PC-3 (cell line): Measurements from ENCODE around the gene EFTUD2. TPM values are rescaled to one million over a fixed set of nuclear protein-coding genes. Genes with fewer than 3 reads are reported as not detected.

ENCODE experiments used
- ATAC-seq: fragments of 200-7000 bp; cut with Tn5 transposase; 2 replicates; pipeline ENCODE4 v1.9.1; 2020; ENCODE audit warnings: mild to moderate bottlenecking, moderate library complexity
- BruUV-seq: library from RNA; stranded (reverse); fragments of 400-500 nt; replicated peaks from 2 replicates; lab custom pipeline; 2021; lab: Mats Ljungman, UMichigan
- CTCF ChIA-PET: fragments of 300-600 bp; sonication (Branson Sonifier 250); formaldehyde crosslinking; loops from one replicate; lab custom pipeline; 2022; ENCODE audit warnings: antibody characterized with exemption; lab: Charles Lee
- POLR2A ChIA-PET: fragments of 300-600 bp; sonication (Branson Sonifier 250); formaldehyde crosslinking; loops from one replicate; lab custom pipeline; 2022; ENCODE audit warnings: antibody characterized with exemption; ENCODE audit not compliant: unreplicated experiment; lab: Charles Lee
- DNase-seq: peaks from one replicate; pipeline ENCODE4 v3.0.0-alpha.2; 2015
- H2AFZ ChIP-seq: fragments of 300-600 bp; sonication (generic); 2 replicates; pipeline ENCODE4 v1.6.0; 2016; ENCODE audit warnings: antibody characterized with exemption, low read length
- H3F3A ChIP-seq: fragments of 300-600 bp; sonication (generic); one replicate; pipeline ENCODE4 v1.6.0; 2017; ENCODE audit warnings: antibody characterized with exemption, low read length, control low read depth, mild to moderate bottlenecking; ENCODE audit not compliant: unreplicated experiment
- H3K27ac ChIP-seq: fragments of 300-600 bp; sonication (generic); 2 replicates; pipeline ENCODE4 v1.5.1; 2016; ENCODE audit warnings: mild to moderate bottlenecking, low read length
- H3K27me3 ChIP-seq: fragments of 300-600 bp; sonication (generic); 2 replicates; pipeline ENCODE4 v1.6.1; 2016; ENCODE audit warnings: low read length, mixed read lengths
- H3K36me3 ChIP-seq: fragments of 300-600 bp; sonication (generic); 2 replicates; pipeline ENCODE4 v1.6.1; 2016; ENCODE audit warnings: low read depth, mixed run types, low read length, mixed read lengths
- H3K4me1 ChIP-seq: fragments of 300-600 bp; sonication (generic); 2 replicates; pipeline ENCODE4 v1.5.1; 2016; ENCODE audit warnings: low read length; ENCODE audit not compliant: insufficient read depth
- H3K4me2 ChIP-seq: fragments of 300-600 bp; sonication (generic); 2 replicates; pipeline ENCODE4 v1.6.0; 2016; ENCODE audit warnings: low read length
- H3K4me3 ChIP-seq: fragments of 300-600 bp; sonication (generic); 2 replicates; pipeline ENCODE4 v1.5.1; 2016; ENCODE audit warnings: mild to moderate bottlenecking, low read length, mixed read lengths
- H3K79me2 ChIP-seq: fragments of 300-600 bp; sonication (generic); 2 replicates; pipeline ENCODE4 v1.6.1; 2017; ENCODE audit warnings: low read length, mixed read lengths
- H3K9ac ChIP-seq: fragments of 300-600 bp; sonication (generic); 2 replicates; pipeline ENCODE4 v1.6.0; 2016; ENCODE audit warnings: mild to moderate bottlenecking, low read length
- H3K9me2 ChIP-seq: fragments of 300-600 bp; sonication (generic); replicated peaks from 2 replicates; pipeline ENCODE4 v1.6.1; 2016; ENCODE audit warnings: mixed run types, low read length, mixed read lengths
- H3K9me3 ChIP-seq: fragments of 300-600 bp; sonication (generic); 2 replicates; pipeline ENCODE4 v1.6.1; 2016; ENCODE audit warnings: low read length, mixed read lengths
- H4K20me1 ChIP-seq: fragments of 300-600 bp; sonication (generic); 2 replicates; pipeline ENCODE4 v1.6.1; 2016; ENCODE audit warnings: low read length, mixed read lengths
- CTCF ChIP-seq: fragments of 300-600 bp; sonication (generic); conservative IDR thresholded peaks from 2 replicates; pipeline ENCODE4 v1.5.1; 2017; ENCODE audit warnings: antibody characterized with exemption, low read depth, mild to moderate bottlenecking, low read length
- EZH2 ChIP-seq: fragments of 300-600 bp; sonication (generic); IDR thresholded peaks from one replicate; pipeline ENCODE4 v1.6.1; 2017; ENCODE audit warnings: antibody characterized with exemption, mild to moderate bottlenecking, low read length; ENCODE audit not compliant: unreplicated experiment
- EZH2phosphoT487 ChIP-seq: fragments of 300-600 bp; sonication (generic); IDR thresholded peaks from 2 replicates; pipeline ENCODE4 v1.6.1; 2018; ENCODE audit warnings: mild to moderate bottlenecking, antibody characterized with exemption, low read length, borderline replicate concordance
- intact Hi-C: fragments of 100-400 bp; cut with micrococcal nuclease; formaldehyde crosslinking; loops from 2 replicates; pipeline ENCODE4 v1.9.0; 2023
- total RNA-seq: library from RNA; depleted of rRNA; stranded (reverse); fragments of >200 nt; gene quantifications from 2 replicates; pipeline ENCODE4 v1.2.3, GENCODE V29; 2014

The EFTUD2 gene
- total RNA-seq, 1 experiment from 2014 or later, result 227 TPM

DNA sequence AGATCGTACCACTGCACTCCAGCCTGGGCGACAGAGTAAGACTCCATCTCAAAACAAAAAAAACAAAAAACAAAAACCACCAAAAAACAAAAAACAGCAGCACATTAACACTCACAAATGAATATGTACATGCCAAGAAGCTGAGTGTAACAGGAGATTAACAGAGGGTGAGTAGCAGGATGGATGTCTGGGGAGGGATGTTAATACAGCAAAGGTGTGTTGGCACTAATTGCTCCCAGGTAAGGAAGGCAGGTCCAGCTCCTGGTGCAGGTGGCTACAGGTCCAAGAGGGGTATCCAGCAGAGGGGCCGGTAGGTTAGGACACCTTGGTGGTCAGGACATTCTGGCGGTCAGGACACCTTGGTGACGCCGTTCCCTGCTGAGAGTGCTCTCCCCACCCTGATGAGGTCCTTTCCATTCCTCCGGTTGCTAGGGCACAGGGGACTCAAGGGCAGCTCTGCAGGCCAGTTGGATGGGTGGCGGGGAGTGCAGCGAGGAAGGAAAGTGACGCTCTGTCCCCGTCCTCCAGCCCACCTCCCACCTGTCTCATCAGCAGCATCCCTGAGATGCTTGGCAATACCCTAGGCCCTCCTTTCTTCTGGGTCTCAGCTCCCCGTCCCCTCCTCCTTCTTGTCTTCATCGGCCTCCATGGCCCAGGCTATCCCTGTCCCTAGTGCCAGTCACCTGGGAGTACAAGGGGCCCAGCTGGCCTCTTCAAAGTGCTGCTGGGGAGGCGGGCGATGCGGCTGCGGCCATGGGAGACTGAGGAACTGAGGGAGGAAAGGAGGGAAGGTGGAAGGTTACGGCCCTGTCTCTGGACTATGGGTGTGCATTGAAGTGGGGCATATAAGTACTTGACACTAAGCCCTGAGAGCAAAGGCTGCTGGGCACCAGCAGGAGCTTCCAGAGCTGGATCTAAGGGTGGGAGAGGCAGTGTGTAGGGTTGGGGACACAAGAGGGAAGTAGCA is 26.8 kb upstream of the EFTUD2 start:
- H2AFZ ChIP-seq, result no peak overlapping the region
- 0 out of 2 replicates have a peak, but pooled peaks cover 3% of the 10 kb centered on the region for H3K4me1 ChIP-seq
- ChIA-PET POLR2A (no interaction called here), CTCF (no interaction called here)
- H3F3A ChIP-seq, result peaks cover 7% of the 10 kb centered on the region
- intact Hi-C loops, result no loop called here
- ATAC-seq (no peak), DNase-seq (no peak)
- no peaks in the 10 kb centered on the region for H3K9me3 ChIP-seq
- peaks cover 54% of the 10 kb centered on the region for H3K36me3 ChIP-seq
- no peak for TF ChIP-seq EZH2phosphoT487
- TF ChIP-seq CTCF, result no peak
- TF ChIP-seq EZH2, result no peak
- no peak overlapping the region for H3K4me3 ChIP-seq
- H3K4me2 ChIP-seq, result no peak overlapping the region
- no peak overlapping the region for H3K9ac ChIP-seq
- H3K79me2 ChIP-seq, result no peaks in the 10 kb centered on the region
- no peak overlapping the region for H3K27ac ChIP-seq
- no peaks in the 10 kb centered on the region for H4K20me1 ChIP-seq
- no peaks in the 10 kb centered on the region for H3K27me3 ChIP-seq
- no TSS peak for BruUV-seq
- H3K9me2 ChIP-seq, result no peaks in the 10 kb centered on the region

DNA sequence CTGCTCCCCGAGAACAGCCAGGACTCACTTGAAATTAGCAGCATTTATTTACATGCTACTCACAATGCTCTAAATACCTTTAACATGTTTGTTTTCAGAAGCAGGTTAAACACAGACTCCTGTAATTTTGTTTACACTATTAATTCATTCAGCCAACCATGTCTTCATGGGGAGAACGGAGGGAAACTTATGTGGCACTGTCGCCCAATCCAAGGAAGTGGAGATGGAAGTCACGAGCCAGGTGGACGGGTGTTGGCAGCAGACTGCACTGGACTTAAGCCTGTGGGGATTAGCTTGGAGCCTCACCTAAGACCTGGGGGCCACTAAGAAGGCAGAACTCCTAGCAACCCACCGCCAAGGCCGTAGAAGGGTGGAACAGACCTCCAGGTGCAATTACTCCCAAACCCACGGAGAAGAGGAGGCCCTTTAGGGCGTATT is 24.9 kb upstream of the EFTUD2 start:
- intact Hi-C loops, result loop anchor here (5.0 kb wide), 1 partner anchor 208 kb away; the partner anchor contains the start of gene PLCD3
- TF ChIP-seq EZH2 (no peak), EZH2phosphoT487 (no peak)
- peaks cover 7% of the 10 kb centered on the region for H3F3A ChIP-seq
- peaks cover 35% of the 10 kb centered on the region for H3K36me3 ChIP-seq
- H3K9me2 ChIP-seq, result no peaks in the 10 kb centered on the region
- H3K4me3 ChIP-seq, result no peak overlapping the region
- DNase-seq (no peak), ATAC-seq (peak; percentile 6; the same call in 1 of the 2 replicates)
- no peaks in the 10 kb centered on the region for H3K79me2 ChIP-seq
- 0 out of 2 replicates have a peak, but pooled peaks cover 3% of the 10 kb centered on the region for H3K4me1 ChIP-seq
- POLR2A ChIA-PET, result no interaction called here
- no peaks in the 10 kb centered on the region for H3K27me3 ChIP-seq
- no peaks in the 10 kb centered on the region for H3K9me3 ChIP-seq
- CTCF ChIA-PET, result no interaction called here
- no peaks in the 10 kb centered on the region for H4K20me1 ChIP-seq
- no peak overlapping the region for H3K9ac ChIP-seq
- no peak overlapping the region for H3K27ac ChIP-seq
- H2AFZ ChIP-seq, result no peak overlapping the region
- no peak overlapping the region for H3K4me2 ChIP-seq
- BruUV-seq, result no TSS peak

- H4K20me1 ChIP-seq, result no peaks in the 10 kb centered on the region
- H2AFZ ChIP-seq, result no peak overlapping the region
- peaks cover 23% of the 10 kb centered on the region for H3K36me3 ChIP-seq
- ATAC-seq (no peak), DNase-seq (no peak)
- H3K27ac ChIP-seq, result no peak overlapping the region
- intact Hi-C loops, result loop anchor here (5.0 kb wide), 1 partner anchor 209 kb away; the partner anchor contains the start of gene PLCD3
- no peak overlapping the region for H3K4me2 ChIP-seq
- POLR2A ChIA-PET, result interaction anchor here (0.5 to 0.7 kb wide), 4 partner anchors 18 to 240 kb away, joined by 3 to 18 read pairs (median 4); no protein-coding TSS in a partner anchor
- no TSS peak for BruUV-seq
- peaks cover 7% of the 10 kb centered on the region for H3F3A ChIP-seq
- H3K9me3 ChIP-seq, result no peaks in the 10 kb centered on the region
- H3K9me2 ChIP-seq, result no peaks in the 10 kb centered on the region
- no peaks in the 10 kb centered on the region for H3K27me3 ChIP-seq
- no peak overlapping the region for H3K9ac ChIP-seq
- H3K4me1 ChIP-seq, result 0 out of 2 replicates have a peak, but pooled peaks cover 3% of the 10 kb centered on the region
- TF ChIP-seq CTCF (no peak), EZH2 (no peak), EZH2phosphoT487 (no peak)
- CTCF ChIA-PET, result no interaction called here
- no peaks in the 10 kb centered on the region for H3K79me2 ChIP-seq
- H3K4me3 ChIP-seq, result no peak overlapping the region
Observed at GRCh38 chr17:44922746-44923470, 23.7 kb upstream of the EFTUD2 start.
